Fibroblast of skin of back (primary cell): ENCODE results near the gene FLT4.
A peak's percentile ranks its signal among the peaks of the same experiment; 100 is the strongest.
"Not testable (repeated sequence)": the region's sequence is repeated elsewhere in the genome, so short reads cannot be mapped to it uniquely, and the experiment has no call there.

Experiments used
- DNase-seq: peaks from one replicate; pipeline ENCODE4 v3.0.0-alpha.2; 2013

FLT4 gene

GRCh38 chr5:180670157-180670556 lies 20.8 kb upstream of the FLT4 start:
- DNase-seq = no peak

GRCh38 chr5:180669661-180670060 lies 20.3 kb upstream of the FLT4 start:
- no peak for DNase-seq

- no peak for DNase-seq
These were observed 19.6 kb upstream of the FLT4 start for GRCh38 chr5:180668835-180669596.

- DNase-seq = no peak
These were observed 17.4 kb upstream of the FLT4 start for GRCh38 chr5:180666812-180667211.

GRCh38 chr5:180665682-180666404 lies 16.4 kb upstream of the FLT4 start:
- DNase-seq = no peak

GRCh38 chr5:180658774-180659564 lies 9.6 kb upstream of the FLT4 start:
- DNase-seq = no peak

GRCh38 chr5:180655243-180655642 lies 5.8 kb upstream of the FLT4 start:
- DNase-seq = not testable (repeated sequence)

GRCh38 chr5:180652771-180653170 lies 3.4 kb upstream of the FLT4 start:
- DNase-seq = no peak

- no peak for DNase-seq
These were observed 2.9 kb upstream of the FLT4 start for GRCh38 chr5:180652346-180652745.

- DNase-seq = no peak
These were observed 623 bp downstream of the FLT4 start for GRCh38 chr5:180648658-180649296.

- DNase-seq = no peak
These were observed 1.4 kb downstream of the FLT4 start for GRCh38 chr5:180647941-180648500.

GRCh38 chr5:180647465-180647864 lies 1.9 kb downstream of the FLT4 start:
- DNase-seq = no peak

GRCh38 chr5:180646963-180647305 lies 2.5 kb downstream of the FLT4 start:
- DNase-seq = no peak

GRCh38 chr5:180646289-180646962 lies 3.0 kb downstream of the FLT4 start:
- DNase-seq = no peak

GRCh38 chr5:180645274-180646204 lies 3.9 kb downstream of the FLT4 start:
- no peak for DNase-seq

- no peak for DNase-seq
These were observed 4.6 kb downstream of the FLT4 start for GRCh38 chr5:180644825-180645273.

GRCh38 chr5:180644129-180644824 lies 5.1 kb downstream of the FLT4 start:
- no peak for DNase-seq

- no peak for DNase-seq
These were observed 6.1 kb downstream of the FLT4 start for GRCh38 chr5:180643191-180643851.

- peak; percentile 8 for DNase-seq
These were observed 6.6 kb downstream of the FLT4 start for GRCh38 chr5:180642779-180643178.
